Activated CD4-positive, alpha-beta memory T cell treated with anti-CD3 and anti-CD28 coated beads, Interleukin-2, amount 10 ng/mL, durations not matched to agents 7 days and 5 days (primary cell): ENCODE results near the gene FAIM2. TPM values are rescaled to one million over a fixed set of nuclear protein-coding genes. Genes with fewer than 3 reads are reported as not detected.

Source experiments
- CTCF ChIA-PET: fragments of 350-600 bp; sonication (Branson Sonifier 250); formaldehyde crosslinking; loops from one replicate; lab custom pipeline; 2021; ENCODE audit warnings: antibody characterized with exemption, inconsistent platforms; lab: Charles Lee
- POLR2A ChIA-PET: fragments of 350-600 bp; sonication (Branson Sonifier 250); formaldehyde crosslinking; loops from one replicate; lab custom pipeline; 2021; ENCODE audit warnings: antibody characterized with exemption; lab: Charles Lee
- DNase-seq: peaks from one replicate; pipeline ENCODE4 v3.0.0-alpha.2; 2020
- H3K27ac Mint-ChIP-seq: one replicate; pipeline ENCODE4 v1.8.0; 2021; ENCODE audit warnings: mild to moderate bottlenecking, mixed read lengths
- H3K27me3 Mint-ChIP-seq: one replicate; pipeline ENCODE4 v1.8.0; 2021; ENCODE audit warnings: mixed read lengths
- H3K36me3 Mint-ChIP-seq: one replicate; pipeline ENCODE4 v1.8.0; 2021; ENCODE audit warnings: low read depth, mixed read lengths
- H3K4me1 Mint-ChIP-seq: one replicate; pipeline ENCODE4 v1.8.0; 2021; ENCODE audit warnings: mixed read lengths
- H3K4me3 Mint-ChIP-seq: one replicate; pipeline ENCODE4 v1.8.0; 2021; ENCODE audit warnings: mild to moderate bottlenecking, mixed read lengths
- H3K9me3 Mint-ChIP-seq: one replicate; pipeline ENCODE4 v1.8.0; 2021; ENCODE audit warnings: mixed read lengths
- total RNA-seq, 2 experiments: library from RNA; stranded (reverse); gene quantifications; one replicate each; pipeline ENCODE4 v1.2.3, GENCODE V29; 2021

The FAIM2 gene
- total RNA-seq, 2 experiments from 2014 or later = 0.78 to 0.95 TPM

DNA sequence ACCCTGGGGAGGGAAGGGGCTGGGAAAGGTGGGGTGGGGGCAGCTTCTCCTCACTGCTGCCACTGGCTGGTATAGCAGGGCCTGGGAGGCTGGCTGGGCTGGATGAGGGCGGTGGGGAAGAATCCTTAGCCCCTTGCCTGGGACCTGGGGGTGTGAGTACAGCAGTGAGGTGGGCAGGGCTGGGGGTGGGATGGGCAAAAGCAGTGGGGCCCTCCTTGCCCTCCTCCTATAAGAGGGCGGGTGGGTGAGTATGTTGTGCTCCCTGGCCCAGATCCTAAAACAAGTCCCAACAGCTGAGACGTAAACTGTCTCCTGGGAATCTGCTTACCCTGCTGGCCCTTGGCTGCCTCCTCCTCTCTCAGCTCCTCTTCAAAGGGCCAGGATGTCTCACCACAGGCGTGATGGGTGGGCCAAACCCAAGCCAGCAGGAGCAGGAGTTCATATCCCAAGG lies 77.7 kb downstream of the FAIM2 start:
- Mint-ChIP-seq H3K9me3 (no peaks in the 10 kb centered on the region), H3K4me3 (no peak overlapping the region), H3K36me3 (no peaks in the 10 kb centered on the region), H3K27ac (no peak overlapping the region), H3K27me3 (peaks cover 28% of the 10 kb centered on the region), H3K4me1 (peaks cover 21% of the 10 kb centered on the region)
- POLR2A ChIA-PET = interaction anchor here (5.7 kb wide), 1 partner anchor 16 kb away, joined by 37 read pairs; the partner anchor contains the start of gene BCDIN3D
- CTCF ChIA-PET = interaction anchor here (0.6 to 1.3 kb wide), 2 partner anchors 13 to 167 kb away, joined by 3 to 4 read pairs; no protein-coding TSS in a partner anchor
- DNase-seq = no peak

DNA sequence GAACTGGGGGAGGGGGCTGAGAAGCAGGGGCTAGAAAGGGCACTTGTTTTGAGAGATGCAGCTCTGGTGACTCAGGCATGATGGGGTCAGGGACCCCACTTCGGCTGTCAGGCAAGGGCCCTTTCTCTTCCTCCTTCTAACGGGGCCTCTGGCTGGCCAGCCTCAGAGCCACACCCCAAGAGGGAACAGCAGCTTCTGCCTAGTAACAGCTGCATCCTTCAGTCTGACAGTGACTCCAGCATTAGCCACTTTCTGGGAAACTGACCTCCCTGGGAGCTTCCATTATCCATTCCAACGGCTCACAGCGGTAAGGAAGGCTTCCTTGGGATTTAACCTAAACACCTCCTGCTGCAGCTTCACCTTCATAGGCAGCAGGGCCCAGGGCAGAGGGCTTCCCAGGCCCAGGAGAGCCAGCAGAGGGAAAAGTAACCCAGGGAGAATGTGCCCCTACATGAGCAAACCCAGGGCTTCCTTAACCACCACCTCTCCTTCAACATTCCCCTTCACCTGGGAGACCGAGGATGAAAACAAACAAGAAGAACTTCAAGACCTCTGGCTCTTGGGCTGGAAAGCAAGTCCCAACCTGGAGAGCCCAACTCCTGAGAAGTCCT lies 78.2 kb downstream of the FAIM2 start:
- H3K27ac Mint-ChIP-seq = no peak overlapping the region
- H3K9me3 Mint-ChIP-seq = no peaks in the 10 kb centered on the region
- ChIA-PET CTCF (interaction anchor here (0.6 kb wide), 1 partner anchor 168 kb away, joined by 3 read pairs; no protein-coding TSS in a partner anchor), POLR2A (interaction anchor here (5.7 kb wide), 1 partner anchor 16 kb away, joined by 37 read pairs; the partner anchor contains the start of gene BCDIN3D)
- peaks cover 28% of the 10 kb centered on the region for H3K27me3 Mint-ChIP-seq
- H3K36me3 Mint-ChIP-seq = no peaks in the 10 kb centered on the region
- no peak overlapping the region for H3K4me3 Mint-ChIP-seq
- no peak for DNase-seq
- peaks cover 24% of the 10 kb centered on the region for H3K4me1 Mint-ChIP-seq

DNA sequence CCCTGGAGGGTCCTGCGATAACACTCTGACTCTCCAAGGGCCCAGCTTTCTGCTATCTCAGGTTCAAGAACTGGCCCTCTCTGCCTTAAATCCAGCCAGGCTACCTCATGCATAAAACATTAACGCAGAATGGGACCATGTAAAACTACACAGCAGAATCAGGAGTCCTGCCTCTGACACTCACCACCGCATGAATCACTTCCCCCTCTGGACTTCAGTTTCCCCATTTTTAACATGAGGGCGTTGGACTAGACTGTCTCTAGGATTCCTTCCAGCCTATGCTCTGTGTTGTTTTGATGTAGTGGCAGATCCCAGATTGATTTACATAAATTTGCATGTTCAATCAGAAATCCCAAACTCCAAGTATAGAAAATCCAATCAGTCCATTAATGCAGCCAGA lies 78.8 kb downstream of the FAIM2 start:
- no peaks in the 10 kb centered on the region for H3K9me3 Mint-ChIP-seq
- peaks cover 24% of the 10 kb centered on the region for H3K4me1 Mint-ChIP-seq
- ChIA-PET POLR2A (interaction anchor here (0.6 kb wide), 1 partner anchor 20 kb away, joined by 3 read pairs; no protein-coding TSS in a partner anchor), CTCF (interaction anchor here (0.5 to 0.9 kb wide), 2 partner anchors 42 to 1088 kb away, joined by 3 read pairs; no protein-coding TSS in a partner anchor)
- no peak overlapping the region for H3K27ac Mint-ChIP-seq
- H3K4me3 Mint-ChIP-seq = no peak overlapping the region
- no peak for DNase-seq
- no peaks in the 10 kb centered on the region for H3K36me3 Mint-ChIP-seq
- H3K27me3 Mint-ChIP-seq = peaks cover 22% of the 10 kb centered on the region

DNA sequence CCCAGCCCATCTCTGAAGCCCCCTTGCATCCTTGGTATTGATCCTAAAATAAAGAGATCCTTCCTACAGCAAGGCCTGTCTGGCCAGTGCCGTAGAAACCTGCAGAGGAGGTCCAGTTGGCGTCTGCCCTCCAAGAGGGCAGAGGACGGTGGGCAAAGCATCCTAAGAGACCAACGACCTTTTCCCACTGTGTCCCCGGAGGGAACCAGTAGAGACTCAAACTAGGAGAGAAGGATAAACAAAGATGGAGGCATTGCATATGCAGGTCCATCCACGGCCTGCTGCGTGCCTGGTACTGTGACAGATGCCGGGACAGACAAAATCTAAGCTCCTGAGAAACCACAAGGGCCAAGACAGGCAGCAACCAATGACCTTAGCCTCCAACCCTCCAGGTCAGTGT lies 79.3 kb downstream of the FAIM2 start:
- POLR2A ChIA-PET = interaction anchor here (0.6 kb wide), 1 partner anchor 21 kb away, joined by 3 read pairs; no protein-coding TSS in a partner anchor
- no peaks in the 10 kb centered on the region for H3K36me3 Mint-ChIP-seq

DNA sequence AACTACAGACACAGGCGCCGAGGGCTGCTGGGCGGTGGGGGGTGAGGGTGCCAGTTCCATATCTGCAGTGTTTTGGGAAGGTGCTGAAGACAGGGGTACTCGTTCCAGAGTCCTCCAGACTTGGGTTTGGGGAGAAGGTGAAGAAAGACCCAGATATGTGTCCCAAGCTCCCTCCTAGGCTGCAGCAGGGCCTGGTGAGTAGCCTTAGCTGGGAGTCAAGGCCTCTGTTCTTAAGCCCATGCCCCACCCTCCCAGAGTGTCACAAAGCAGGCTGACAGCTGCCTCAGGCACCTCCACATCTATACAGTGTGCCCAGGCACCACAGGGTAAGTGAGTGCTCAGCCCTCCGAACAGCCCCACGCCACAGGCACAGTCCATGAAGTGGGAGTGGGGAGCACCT lies 79.7 kb downstream of the FAIM2 start:
- Mint-ChIP-seq H3K27me3 (peaks cover 18% of the 10 kb centered on the region), H3K27ac (no peak overlapping the region), H3K4me1 (peaks cover 22% of the 10 kb centered on the region), H3K36me3 (no peaks in the 10 kb centered on the region), H3K9me3 (no peaks in the 10 kb centered on the region), H3K4me3 (no peak overlapping the region)
- CTCF ChIA-PET = interaction anchor here (0.9 kb wide), 1 partner anchor 43 kb away, joined by 3 read pairs; no protein-coding TSS in a partner anchor
- no peak for DNase-seq
- POLR2A ChIA-PET = no interaction called here

More for the DNA sequence above, 79.3 kb downstream of the FAIM2 start:
- peaks cover 22% of the 10 kb centered on the region for H3K27me3 Mint-ChIP-seq
- no peaks in the 10 kb centered on the region for H3K9me3 Mint-ChIP-seq
- H3K27ac Mint-ChIP-seq = no peak overlapping the region
- CTCF ChIA-PET = interaction anchor here (0.5 to 0.9 kb wide), 2 partner anchors 43 to 1088 kb away, joined by 3 read pairs; no protein-coding TSS in a partner anchor
- peaks cover 26% of the 10 kb centered on the region for H3K4me1 Mint-ChIP-seq
- no peak overlapping the region for H3K4me3 Mint-ChIP-seq
- no peak for DNase-seq

DNA sequence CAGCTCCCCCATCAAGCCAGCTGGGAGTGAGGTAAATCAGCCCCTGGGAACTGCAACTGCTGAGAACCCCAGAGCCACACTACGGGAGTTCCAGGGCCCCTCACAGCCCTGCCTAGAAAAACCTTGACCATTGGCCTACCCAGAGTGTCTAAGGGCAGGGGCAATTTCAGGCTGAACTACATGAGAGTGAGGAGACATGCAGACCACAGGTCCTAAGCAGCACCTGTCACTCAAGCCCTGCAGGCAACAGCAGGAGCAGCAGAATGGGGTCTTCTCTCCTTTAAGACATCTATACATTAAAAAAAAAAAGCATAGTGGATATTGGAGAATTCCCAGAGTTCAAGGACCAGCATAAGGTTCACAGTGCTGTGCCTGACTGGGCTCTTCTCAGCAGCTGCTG lies 80.3 kb downstream of the FAIM2 start:
- POLR2A ChIA-PET = no interaction called here
- CTCF ChIA-PET = no interaction called here
- no peak for DNase-seq
- H3K36me3 Mint-ChIP-seq = no peaks in the 10 kb centered on the region
- no peaks in the 10 kb centered on the region for H3K9me3 Mint-ChIP-seq
- peaks cover 16% of the 10 kb centered on the region for H3K4me1 Mint-ChIP-seq
- no peak overlapping the region for H3K4me3 Mint-ChIP-seq
- peaks cover 14% of the 10 kb centered on the region for H3K27me3 Mint-ChIP-seq
- no peak overlapping the region for H3K27ac Mint-ChIP-seq

DNA sequence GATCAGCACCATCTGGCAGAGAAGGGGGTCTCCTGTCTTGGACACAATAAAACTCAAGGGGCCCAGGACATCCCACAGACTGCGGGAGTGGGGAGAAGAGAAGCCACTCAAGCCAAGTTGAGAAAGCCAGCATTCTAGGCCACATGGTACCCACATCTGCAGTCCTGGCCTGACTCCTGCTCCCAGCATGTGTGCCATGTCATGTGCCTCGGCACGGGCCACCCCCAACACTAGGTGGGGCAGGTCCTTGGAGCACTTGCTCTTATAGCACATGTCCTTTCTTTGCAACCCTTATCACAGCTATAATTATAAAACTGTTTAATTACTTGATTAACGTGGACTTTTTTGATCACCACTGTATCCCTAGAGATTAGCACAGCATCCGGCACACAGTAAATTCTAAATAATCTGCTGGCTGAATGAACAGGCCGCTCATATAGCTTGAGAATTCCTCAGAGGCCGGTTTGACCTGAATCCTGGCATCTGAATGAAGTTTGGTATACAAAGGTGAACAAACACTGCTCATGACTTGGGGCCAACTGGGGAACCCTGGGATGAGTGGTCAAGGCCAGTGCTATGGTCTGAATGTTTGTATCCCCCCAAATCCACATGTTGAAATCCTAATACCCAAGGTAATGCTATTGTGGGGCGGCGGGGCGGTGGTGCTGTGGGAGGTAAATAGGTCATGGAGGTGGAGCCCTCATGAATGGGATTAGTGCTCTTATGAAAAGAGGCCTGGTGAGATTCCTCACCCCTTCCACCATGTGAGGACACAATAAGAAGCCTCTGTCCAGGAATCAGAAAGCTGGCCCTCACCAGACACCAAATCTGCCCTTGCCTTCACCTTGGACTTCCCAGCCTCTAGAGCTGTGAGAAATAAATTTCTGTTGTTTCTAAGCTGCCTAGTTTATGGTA lies 82.1 kb downstream of the FAIM2 start:
- DNase-seq = no peak
- POLR2A ChIA-PET = interaction anchor here (1.2 kb wide), 1 partner anchor 18 kb away, joined by 3 read pairs; no protein-coding TSS in a partner anchor
- Mint-ChIP-seq H3K4me1 (peaks cover 14% of the 10 kb centered on the region), H3K9me3 (no peaks in the 10 kb centered on the region), H3K27ac (peak overlapping the region; percentile 27), H3K4me3 (no peak overlapping the region), H3K27me3 (peaks cover 4% of the 10 kb centered on the region), H3K36me3 (no peaks in the 10 kb centered on the region)
- CTCF ChIA-PET = interaction anchor here (1.5 to 1.9 kb wide), 2 partner anchors 44 to 145 kb away, joined by 3 to 7 read pairs; no protein-coding TSS in a partner anchor

DNA sequence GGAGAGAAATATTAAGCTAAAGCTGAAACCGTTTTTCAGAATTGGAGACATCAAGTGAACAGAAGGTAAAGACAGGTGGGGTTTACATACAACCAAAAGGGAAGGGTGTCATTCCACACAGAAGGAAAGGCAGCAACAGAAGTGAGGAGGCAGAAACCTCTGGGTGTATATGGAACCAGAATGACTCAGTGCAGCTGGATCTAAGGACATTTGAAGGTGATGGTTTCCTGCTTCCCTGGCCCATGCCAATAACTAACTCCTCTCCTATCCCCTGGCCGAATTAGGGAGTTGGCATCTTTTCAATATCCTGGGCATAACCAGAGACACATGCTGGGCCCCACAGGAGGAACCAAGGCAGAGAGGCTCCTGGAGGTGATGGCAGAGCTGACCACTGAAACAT lies 83.9 kb downstream of the FAIM2 start:
- ChIA-PET POLR2A (interaction anchor here (0.9 kb wide), 1 partner anchor 453 kb away, joined by 3 read pairs; the partner anchor contains the start of gene SPATS2), CTCF (interaction anchor here (0.7 to 1.9 kb wide), 5 partner anchors 37 to 266 kb away, joined by 3 to 7 read pairs (median 4); no protein-coding TSS in a partner anchor)
- Mint-ChIP-seq H3K4me3 (no peak overlapping the region), H3K9me3 (no peaks in the 10 kb centered on the region), H3K27me3 (no peaks in the 10 kb centered on the region), H3K27ac (no peak overlapping the region), H3K36me3 (no peaks in the 10 kb centered on the region), H3K4me1 (peaks cover 14% of the 10 kb centered on the region)
- no peak for DNase-seq

DNA sequence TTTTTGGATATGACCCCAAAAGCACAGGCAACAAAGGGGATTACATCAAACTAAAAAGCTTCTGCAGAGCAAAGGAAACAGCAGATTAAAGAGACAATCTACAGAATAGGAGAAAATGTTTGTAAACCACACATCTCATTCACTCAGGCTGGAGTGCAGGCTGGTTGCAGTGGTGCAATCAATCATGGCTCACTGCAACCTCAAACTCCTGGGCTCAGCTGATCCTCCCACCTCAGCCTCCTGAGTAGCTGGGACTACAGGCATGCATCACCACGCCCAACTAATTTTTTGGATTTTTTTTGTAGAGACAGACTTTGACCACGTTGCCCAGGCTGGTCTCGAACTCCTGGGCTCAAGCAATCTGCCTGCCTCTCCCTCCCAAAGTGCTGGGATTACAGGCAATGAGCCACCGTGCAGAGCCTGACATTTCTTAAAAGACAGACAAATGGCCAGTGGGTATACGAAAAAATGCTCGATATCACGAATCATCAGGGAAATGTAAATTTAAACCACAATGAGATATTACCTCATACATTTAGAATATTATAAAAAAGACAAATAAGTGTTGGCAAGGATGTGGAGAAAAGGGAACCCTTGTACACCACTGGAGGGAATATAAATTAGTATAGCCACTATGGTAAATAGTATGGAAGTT lies 85.3 kb downstream of the FAIM2 start:
- H3K9me3 Mint-ChIP-seq = no peaks in the 10 kb centered on the region
- no peaks in the 10 kb centered on the region for H3K36me3 Mint-ChIP-seq
- ChIA-PET POLR2A (no interaction called here), CTCF (no interaction called here)
- H3K4me1 Mint-ChIP-seq = peaks cover 14% of the 10 kb centered on the region
- H3K27ac Mint-ChIP-seq = no peak overlapping the region
- no peak for DNase-seq
- no peak overlapping the region for H3K4me3 Mint-ChIP-seq
- H3K27me3 Mint-ChIP-seq = no peaks in the 10 kb centered on the region

Other genes starting within 250 kb of the FAIM2 start
- 10 to 100 TPM; 34.7 to 34.9 TPM for gene FMNL3, start 196.5 kb downstream of the FAIM2 start, total RNA-seq
- gene TMBIM6, start 162.3 kb downstream of the FAIM2 start, total RNA-seq = 100 to 1,000 TPM; 600 to 613 TPM
- gene NCKAP5L, start 75.5 kb downstream of the FAIM2 start, total RNA-seq = 1 to 10 TPM; 1.1 to 1.2 TPM
- gene BCDIN3D, start 60.8 kb downstream of the FAIM2 start, total RNA-seq = 1 to 10 TPM; 8.9 to 9.9 TPM
- gene AQP2, start 46.8 kb upstream of the FAIM2 start, total RNA-seq = not detected
- gene AQP5, start 58.0 kb upstream of the FAIM2 start, total RNA-seq = not detected
- not detected for gene AQP6, start 69.0 kb upstream of the FAIM2 start, total RNA-seq
- gene RACGAP1, start 121.6 kb upstream of the FAIM2 start, total RNA-seq = 100 to 1,000 TPM; 172 to 179 TPM
- under 1 TPM; 0.91 to 0.98 TPM for gene ASIC1, start 153.7 kb upstream of the FAIM2 start, total RNA-seq
- gene SMARCD1, start 181.4 kb upstream of the FAIM2 start, total RNA-seq = 10 to 100 TPM; 57.3 to 63.3 TPM
- under 1 TPM; 0.28 to 0.40 TPM for gene GPD1, start 200.1 kb upstream of the FAIM2 start, total RNA-seq
- gene COX14, start 208.3 kb upstream of the FAIM2 start, total RNA-seq = 10 to 100 TPM; 53.5 to 55.3 TPM